Caki2 (cell line): ENCODE measurements around the gene RLBP1. TPM values are rescaled to one million over a fixed set of nuclear protein-coding genes. Genes with fewer than 3 reads are reported as not detected.
"Not testable (repeated sequence)": the region's sequence is repeated elsewhere in the genome, so short reads cannot be mapped to it uniquely, and the experiment has no call there.

Source experiments
- DNase-seq: peaks from one replicate; pipeline ENCODE4 v3.0.0-alpha.2; 2015; ENCODE audit warnings: low read depth
- in situ Hi-C: cut with HindIII; loops from 2 replicates; pipeline ENCODE4 v1.10.0; 2016; ENCODE audit warnings: low sequenced_read_pairs, low pct_unique_long_range_greater_than_20kb, mixed read lengths
- total RNA-seq: library from RNA; depleted of rRNA; stranded (reverse); fragments of >200 nt; shearing (Covaris generic); gene quantifications from 2 replicates; pipeline ENCODE4 v1.2.3, GENCODE V29; 2014; ENCODE audit warnings: low replicate concordance; rRNA removed

RLBP1 gene
- total RNA-seq: not detected in 2 replicates

DNA sequence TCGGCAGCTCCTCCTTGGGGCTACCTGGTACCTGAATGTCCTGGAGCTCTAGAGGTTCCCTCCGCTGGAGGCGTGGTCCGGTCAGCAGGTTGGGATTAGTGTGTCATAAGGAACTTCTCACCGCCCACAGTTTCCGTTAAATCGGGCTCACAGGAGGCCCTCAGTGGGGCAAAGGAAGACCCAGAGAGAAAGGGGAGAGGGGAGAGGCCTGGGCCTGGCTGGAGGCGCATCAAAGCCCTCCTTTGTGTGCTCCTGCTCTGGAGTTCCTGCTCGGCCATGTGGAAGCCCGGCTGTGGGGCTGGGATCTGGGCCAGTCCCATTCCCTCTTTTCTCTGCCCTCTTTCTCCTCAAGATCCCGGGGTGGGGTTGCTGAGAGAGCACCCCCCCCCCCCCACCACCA lies at the start of gene RLBP1:
TSS of gene RLBP1 (minus strand) at position 37 of the 400 bp plus-strand sequence. CDS start 2,604 bp downstream, outside the sequence.
- in situ Hi-C loops: no loop called here
- no peak for DNase-seq

DNA sequence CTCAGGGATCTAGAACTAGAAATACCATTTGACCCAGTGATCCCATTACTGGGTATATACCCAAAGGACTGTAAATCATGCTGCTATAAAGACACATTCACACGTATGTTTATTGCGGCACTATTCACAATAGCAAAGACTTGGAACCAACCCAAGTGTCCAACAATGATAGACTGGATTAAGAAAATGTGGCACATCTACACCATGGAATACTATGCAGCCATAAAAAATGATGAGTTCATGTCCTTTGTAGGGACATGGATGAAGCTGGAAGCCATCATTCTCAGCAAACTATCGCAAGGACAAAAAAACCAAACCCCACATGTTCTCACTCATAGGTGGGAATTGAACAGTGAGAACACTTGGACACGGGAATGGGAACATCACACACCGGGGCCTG lies 28.8 kb upstream of the RLBP1 start:
- DNase-seq, in situ Hi-C loops: not testable (repeated sequence)

DNA sequence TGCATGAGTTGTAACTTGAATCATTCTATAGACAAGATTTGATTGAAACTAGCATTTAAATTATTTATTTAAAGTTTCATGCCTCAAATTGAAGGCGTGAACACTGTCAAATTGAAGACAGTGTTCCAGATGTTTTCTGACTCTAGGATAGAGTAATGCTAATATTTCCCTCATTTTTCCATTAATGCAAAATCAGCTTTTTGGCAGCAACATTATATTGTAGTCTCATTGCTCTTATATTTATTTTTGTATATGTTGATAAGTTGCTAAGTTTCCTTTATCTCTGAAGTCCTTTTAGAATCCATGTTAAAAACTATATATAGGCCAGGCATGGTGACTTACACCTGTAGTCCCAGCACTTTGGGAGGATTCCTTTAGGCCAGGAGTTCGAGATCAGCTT lies 27.2 kb upstream of the RLBP1 start:
- no peak for DNase-seq
- in situ Hi-C loops: no loop called here

DNA sequence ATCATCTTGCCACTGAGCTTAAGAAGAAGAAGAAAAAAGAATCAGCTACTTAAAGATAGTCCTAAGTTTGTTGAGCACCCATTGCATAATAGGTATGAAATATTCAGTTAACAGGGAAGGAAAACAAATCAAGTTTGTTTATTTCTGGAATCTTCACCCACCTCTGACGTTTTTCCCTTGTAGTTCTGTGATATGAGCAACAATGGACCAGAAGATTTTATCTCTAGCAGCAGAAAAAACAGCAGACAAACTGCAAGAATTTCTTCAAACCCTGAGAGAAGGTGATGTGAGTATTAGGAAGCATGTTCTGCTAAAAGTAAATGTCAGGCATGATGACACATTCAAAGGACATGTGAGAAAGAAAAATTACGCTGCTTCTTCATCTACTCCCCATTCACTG lies 26.1 kb upstream of the RLBP1 start:
- in situ Hi-C loops: no loop called here
- no peak for DNase-seq

DNA sequence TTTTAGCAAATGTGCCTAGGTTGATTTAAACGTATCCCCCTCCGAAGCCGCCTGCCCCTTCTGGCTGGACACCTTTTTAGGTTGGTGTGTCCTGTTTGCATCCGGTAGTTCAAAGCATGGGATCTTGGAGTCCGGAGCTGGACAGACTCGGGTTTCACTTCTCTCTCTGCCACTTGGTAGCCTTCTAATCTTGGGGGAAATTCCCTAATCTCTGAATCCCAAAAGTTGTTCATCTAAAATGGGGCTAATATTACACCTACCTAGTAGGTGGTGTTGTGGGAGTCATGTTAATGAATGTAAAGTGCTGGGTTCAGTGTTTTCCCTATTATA lies 23.2 kb upstream of the RLBP1 start:
- DNase-seq: no peak
- in situ Hi-C loops: no loop called here

DNA sequence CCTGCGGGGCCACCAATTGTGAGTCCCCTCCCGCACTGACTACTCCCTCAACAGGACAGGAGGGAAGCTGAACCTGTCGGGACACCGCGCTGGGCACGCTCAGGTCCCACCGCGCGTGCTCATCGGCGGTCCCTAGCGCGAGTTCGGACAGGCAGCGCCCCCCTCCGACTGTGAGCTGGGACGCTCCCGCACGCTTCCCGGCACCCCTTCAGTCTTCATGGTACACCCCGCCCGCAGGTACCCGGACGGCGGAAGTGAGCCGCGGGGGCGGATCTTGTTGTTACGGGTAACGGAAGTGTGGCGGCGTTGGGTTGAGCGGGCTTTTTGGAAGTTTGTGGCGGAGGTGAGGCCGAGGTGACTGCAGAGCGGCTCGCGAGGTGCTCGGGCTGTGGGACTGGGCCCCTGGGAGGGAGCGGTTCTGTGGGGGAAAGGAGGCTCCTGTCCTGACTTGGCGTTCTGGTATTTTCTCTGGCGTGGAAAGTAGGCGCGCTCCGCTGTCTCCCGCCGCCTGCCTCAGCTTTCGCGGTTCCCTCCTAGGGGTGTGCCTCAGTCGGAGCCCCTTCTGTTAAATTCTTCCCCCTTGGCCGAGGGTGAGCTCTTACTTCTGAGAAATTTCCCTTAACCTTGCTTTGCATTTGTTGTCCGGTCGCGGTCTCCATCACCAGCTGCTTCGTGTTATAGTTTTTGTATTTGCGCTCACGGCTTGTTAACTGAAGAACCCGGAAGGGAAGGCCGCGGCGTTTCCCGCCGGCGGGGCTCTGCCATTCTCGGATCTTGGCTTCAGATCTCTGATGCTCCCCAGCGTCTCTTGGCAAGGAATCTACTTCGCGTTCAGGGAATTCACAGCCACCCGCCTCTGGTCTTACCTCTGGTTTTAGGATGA lies 22.6 kb upstream of the RLBP1 start, which contains the start of gene FANCI:
TSS of gene FANCI (plus strand) at position 289 of the 883 bp plus-strand sequence. CDS start 3,669 bp downstream, outside the sequence.
- in situ Hi-C loops: no loop called here
- DNase-seq: peak; percentile 92

DNA sequence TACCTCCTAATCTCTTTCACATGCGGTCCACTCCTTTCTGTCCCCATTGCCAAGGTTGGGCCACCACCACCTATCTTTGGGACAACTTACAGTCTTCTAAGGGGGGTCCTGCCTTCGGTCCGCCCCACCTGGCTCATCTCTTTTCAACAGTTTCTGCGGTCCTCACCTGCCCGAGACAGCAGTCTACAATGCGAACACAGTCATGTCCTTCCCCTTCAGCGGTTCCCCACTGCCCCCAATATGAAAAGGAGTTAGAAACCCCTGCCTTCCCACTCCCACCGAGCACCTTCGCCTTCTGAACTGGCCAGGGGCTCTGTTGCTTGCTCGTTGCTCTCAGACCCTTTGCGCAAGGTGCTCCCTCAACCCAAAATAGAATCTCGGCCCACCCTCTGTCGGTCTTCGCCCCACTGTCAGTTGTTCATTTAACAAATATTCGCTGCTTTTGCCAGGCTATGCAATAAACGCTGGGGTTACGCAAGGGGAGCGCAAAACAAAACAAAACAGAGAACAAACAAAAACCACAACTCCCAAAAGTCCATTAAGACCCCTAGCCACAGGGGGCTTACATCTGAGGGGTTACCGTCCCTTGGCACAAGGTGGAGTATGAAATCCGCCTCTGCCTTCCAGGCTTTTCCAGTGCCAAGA lies 21.8 kb upstream of the RLBP1 start:
- in situ Hi-C loops: no loop called here
- DNase-seq: no peak

DNA sequence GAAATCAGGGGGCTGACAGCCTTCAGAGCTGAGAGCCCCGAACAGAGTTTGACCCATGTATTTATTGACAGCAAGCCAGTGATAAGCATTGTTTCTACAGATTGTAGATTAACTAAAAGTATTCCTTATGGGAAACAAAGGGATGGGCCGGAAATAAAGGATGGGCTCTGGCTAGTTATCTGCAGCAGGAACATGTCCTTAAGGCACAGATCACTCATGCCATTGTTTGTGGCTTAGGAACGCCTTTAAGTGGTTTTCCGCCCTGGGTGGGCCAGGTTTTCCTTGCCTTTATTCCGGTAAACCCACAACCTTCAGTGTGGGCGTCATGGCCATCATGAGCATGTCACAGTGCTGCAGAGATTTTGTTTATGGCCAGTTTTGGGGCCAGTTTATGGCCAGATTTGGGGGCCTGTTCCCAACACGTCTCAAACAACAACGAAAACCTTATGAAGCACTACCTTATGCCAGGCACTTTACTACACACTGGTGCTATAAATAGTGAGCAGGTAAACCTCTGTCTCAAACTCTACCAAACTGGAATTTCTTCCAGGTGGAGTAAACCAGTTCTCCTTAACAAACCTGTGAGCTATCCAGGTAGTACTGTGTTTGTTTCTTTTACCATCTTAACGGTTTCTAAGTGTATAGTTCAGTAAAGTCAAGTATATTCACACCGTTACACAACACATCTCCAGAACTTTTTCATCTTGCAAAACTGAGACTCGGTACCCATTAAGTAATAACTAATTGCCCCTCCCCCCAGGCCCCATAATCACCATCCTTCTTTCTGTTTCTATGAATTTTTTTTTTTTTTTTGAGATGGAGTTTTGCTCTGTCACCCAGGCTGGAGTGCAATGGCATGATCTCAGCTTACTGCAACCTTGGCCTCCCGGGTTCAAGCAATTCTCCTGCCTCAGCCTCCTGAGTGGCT lies 18.8 kb upstream of the RLBP1 start:
- DNase-seq, in situ Hi-C loops: not testable (repeated sequence)

DNA sequence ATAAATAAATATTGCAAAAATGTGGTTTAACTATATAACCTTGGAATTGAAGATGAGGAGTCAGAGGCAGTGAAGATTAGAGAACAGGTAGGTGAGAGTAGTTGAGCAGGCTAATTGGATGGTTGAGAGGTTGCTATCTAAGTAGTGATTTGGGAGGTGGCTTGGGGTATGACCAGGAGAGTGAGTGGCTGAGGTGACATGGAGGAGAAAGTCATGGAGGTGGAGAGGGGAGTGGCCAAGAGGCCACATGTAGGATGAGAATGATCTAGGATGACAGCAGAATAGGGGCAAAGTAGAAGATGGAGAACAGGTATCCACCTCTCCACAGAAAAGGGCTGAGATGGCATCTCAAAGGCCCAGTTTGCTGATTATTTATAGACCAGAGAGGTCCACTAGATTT lies 10.5 kb upstream of the RLBP1 start:
- no peak for DNase-seq
- in situ Hi-C loops: no loop called here

DNA sequence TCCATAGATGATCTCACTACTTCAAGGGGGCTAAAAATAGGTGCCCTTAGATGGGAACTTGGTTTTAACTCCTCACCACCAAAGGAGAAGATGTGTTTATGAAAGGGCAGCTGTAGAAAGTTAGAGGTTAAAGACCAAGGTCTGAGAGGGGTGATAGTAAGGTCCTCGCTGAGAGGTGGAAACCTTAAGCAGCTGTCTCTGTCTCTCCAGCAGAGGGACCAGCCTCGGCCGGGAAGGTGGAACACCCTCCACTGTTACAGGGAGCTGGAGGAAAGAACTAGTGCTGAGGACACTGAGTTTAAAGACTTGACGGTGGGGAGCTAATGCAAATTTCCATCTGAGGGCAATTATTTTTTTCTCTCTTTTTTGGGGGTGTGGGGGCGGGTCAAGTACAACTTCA lies 8.9 kb upstream of the RLBP1 start:
- in situ Hi-C loops: no loop called here
- no peak for DNase-seq

DNA sequence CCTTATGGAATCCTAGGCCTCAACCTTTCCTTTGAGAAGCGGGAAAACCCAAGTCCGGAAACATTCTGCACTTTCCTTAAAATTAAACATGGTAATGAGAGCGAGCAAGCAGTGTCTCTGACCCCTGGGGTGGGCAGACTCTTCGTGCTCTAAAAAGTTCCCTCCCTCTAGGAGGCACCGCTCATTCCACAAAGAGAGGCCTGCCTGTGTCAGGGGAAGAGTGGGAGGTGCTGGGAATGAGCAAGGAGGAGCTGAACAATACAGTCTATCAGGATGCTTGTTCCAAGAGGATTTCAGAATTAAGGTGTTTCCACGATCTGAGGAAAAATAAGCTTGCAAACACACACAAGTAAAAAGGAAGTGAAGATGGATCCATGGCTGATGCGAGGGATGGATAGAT lies 6.0 kb upstream of the RLBP1 start:
- in situ Hi-C loops: no loop called here
- no peak for DNase-seq

DNA sequence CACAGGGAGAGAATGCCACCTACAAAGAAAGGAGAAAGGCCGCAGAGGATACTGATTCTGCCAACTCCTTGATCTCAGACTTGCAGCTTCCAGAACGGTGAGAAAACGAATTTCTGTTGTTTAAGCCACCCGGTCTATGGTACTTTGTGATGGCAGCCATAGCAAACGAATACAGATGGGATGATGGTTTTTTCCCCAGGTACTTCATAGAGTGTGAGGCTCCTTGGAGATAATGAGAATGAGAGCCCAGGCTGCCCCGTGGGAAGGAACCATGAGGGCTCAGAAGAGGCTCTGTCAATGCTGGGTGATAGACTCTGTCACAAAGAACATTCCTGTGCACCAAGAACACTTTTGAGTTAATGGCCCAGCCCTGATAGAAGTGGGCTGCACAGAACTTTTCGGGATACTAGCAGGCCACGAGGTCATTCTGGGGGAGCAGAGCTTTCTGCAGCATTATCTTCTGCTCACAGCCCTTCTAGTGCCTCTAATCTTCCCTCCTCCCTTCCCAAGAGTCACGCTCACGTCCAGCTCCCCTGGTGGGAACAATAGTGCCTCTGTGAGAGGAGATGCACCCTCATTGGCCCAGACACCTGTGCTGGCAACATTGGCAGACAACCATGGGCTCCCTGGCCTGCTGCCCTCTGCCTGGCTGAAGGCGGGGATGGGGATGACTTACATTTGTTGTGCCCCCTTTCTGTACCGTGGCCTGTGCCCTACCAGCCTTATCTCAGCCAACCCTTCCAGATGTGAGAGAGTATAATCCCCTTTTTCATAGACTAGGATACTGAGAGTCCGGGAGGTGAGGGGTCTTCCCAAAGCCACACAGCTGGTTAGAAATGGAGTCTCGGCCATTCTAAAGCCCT lies 5.2 kb upstream of the RLBP1 start:
- in situ Hi-C loops: no loop called here
- no peak for DNase-seq

DNA sequence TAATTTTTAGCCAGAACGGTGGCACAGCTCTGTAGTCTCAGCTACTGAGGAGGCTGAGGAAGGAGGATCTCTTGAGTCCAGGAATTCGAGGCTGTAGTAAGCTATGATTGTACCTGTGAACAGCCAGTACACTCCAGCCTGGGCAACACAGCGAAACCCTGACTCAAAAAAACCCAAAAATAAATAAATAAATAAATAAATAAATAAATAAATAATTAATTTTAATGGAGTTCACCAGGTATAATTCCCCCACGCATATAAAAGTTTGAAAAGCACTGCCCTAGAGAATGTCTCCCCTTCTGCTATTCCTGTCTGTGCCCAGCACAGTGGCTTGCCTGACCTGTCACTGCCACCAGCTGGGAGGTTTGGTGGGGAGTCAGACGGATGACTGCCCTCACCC lies 4.2 kb upstream of the RLBP1 start:
- in situ Hi-C loops: no loop called here
- no peak for DNase-seq

DNA sequence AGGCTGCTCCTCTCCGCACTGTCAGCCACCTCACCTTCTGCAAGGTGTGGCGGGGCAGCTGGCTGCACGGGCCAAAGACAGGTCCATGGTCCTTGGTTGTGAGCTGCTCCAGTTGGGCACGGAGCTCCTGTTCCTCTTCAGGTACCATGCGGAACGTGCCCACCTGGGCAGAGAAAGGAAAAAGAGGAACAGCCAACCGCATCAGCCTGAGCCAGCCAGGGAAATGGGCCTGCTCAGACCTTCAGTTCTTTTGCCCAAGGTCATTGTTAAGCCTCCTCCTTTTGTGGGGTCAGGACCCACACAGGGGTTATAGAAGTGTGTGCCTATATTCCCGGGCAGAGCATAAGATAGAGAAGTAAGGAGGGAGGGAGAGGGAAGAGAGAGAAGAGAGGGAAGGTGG lies 2.8 kb downstream of the RLBP1 start:
- in situ Hi-C loops: no loop called here

DNA sequence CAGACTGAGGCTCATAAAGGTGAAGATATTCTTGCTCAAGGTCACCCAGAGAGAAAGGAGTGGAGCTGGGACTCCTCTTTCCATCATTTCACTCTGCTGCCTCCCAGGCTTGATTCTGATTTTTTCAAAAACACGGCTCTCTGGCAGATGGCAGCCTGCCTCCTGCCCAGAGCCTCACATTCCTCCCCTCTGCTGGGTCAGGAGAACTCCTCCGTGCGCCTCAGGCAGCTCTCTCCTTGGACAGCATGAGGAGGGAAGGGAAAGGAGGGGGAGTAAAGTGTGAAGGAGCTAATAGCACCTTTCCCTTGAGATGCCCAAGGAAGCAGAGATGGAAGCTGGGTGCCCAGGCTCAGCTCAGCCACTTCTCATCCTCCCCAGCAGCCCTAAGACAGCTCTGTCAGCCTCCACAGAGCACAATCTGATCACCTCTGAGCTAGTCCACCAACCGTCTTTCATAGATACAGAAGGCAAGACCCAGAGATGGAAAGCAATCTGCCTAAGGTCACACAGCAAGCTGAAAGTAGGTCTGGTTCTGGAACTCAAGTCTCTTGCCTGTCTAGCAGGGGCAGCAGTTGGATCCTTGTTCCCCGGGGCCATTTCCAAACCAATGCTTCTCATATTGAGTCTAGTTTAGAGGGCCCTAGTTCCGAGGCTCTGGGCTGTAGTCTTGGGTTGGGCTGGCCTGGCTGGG lies 3.5 kb downstream of the RLBP1 start:
- in situ Hi-C loops: no loop called here
- DNase-seq: no peak

More for the DNA sequence above, 2.8 kb downstream of the RLBP1 start:
- no peak for DNase-seq

DNA sequence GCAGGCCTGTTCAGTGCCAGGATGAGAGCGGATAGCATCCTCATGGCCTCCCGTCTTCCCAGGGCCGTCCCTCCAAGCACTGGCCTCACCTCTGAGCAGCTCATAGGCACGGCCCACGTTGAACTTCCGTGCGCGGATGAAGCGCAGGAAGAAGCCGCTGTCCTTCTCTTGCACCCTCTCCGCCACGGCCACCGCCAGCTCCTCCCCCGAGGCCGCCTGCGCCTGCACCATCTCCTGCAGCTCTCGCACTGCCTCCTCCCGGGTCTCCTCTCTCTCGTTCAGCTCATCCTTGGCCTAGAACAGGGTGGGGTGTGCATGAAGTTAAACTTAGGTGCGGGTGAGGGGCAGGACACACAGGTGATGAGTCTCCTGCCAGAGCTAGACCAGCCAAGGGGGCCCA lies 4.3 kb downstream of the RLBP1 start:
- in situ Hi-C loops: no loop called here
- DNase-seq: no peak

DNA sequence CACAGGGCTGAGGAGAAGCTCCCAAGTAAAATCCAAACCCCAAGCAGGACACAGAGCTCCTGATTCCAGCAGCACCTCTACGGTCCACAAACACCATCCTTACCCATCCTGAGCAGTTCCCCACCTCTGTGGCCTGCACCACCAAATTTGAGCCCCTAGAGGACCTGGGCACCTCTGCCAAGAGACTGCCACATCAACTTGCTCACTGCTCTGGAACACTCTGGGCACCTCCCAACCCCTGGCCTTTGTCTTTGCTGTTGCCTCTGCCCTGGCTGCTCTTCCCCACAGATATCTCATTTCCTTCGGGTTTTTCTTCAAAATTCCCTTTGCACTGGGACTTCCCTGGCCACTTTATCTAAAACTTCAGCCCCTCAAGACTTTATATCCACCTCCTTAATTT lies 5.8 kb downstream of the RLBP1 start:
- no peak for DNase-seq
- in situ Hi-C loops: no loop called here
